ENCODE data around the gene TMEM247. TPM values are rescaled to one million over a fixed set of nuclear protein-coding genes. Genes with fewer than 3 reads are reported as not detected.

Gene TMEM247
- total and polyA plus RNA-seq, 2 of the 8 experiments (the other 6 are each of a cell fraction or from before 2014, with no cell fraction given), result not detected

GRCh38 chr2:46500801-46501200 is 21.4 kb downstream of the TMEM247 start (continued):
- no peak for TF ChIP-seq CBX5 (IDR thresholded peaks at IDR 0.05; ENCODE audit: low read depth, low read length)
- no peak for TF ChIP-seq YY1 (IDR thresholded peaks at IDR 0.05; ENCODE audit: low read depth, low read length)
- no peak for TF ChIP-seq CBX8 (IDR thresholded peaks at IDR 0.05; ENCODE audit: borderline replicate concordance, low read depth, low read length)

Measured in H1 (cell line).